ENCODE results near the gene CAMTA2. TPM values are rescaled to one million over a fixed set of nuclear protein-coding genes. Genes with fewer than 3 reads are reported as not detected.
A peak's percentile ranks its signal among the peaks of the same experiment; 100 is the strongest.

CAMTA2 gene
- total RNA-seq, 2 donors from 2014 or later, result 17.1 to 48.8 TPM

GRCh38 chr17:4998027-4998731 lies 10.7 kb upstream of the CAMTA2 start:
- Histone ChIP-seq H3K27ac (peak overlapping the region; percentile 72 to 93 (median 86)), H3K9me3 (no peaks in the 10 kb centered on the region), H3K27me3 (no peaks in the 10 kb centered on the region), H3K4me3 (peak overlapping the region; percentile 60 to 89), H3K4me1 (peaks cover 27% of the 10 kb centered on the region), H3K36me3 (replicated peaks in 1 of 2; ENCODE audit: insufficient read depth in 1 of 2, low read depth in 2 of 2) (peaks cover 3 to 13% of the 10 kb centered on the region in 2 donors)
- WGBS, 2 donors, result 0 to 1% methylated on average over 13 to 54 of the region's 55 CpGs
- ATAC-seq (no peak), DNase-seq (peak in 3 of 4 donors; percentile 59 to 64 (median 60))
- TF ChIP-seq, protein P1, sequence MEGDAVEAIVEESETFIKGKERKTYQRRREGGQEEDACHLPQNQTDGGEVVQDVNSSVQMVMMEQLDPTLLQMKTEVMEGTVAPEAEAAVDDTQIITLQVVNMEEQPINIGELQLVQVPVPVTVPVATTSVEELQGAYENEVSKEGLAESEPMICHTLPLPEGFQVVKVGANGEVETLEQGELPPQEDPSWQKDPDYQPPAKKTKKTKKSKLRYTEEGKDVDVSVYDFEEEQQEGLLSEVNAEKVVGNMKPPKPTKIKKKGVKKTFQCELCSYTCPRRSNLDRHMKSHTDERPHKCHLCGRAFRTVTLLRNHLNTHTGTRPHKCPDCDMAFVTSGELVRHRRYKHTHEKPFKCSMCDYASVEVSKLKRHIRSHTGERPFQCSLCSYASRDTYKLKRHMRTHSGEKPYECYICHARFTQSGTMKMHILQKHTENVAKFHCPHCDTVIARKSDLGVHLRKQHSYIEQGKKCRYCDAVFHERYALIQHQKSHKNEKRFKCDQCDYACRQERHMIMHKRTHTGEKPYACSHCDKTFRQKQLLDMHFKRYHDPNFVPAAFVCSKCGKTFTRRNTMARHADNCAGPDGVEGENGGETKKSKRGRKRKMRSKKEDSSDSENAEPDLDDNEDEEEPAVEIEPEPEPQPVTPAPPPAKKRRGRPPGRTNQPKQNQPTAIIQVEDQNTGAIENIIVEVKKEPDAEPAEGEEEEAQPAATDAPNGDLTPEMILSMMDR (IDR thresholded peaks at IDR 0.05), result no peak
- no peak for TF ChIP-seq POLR2A (IDR thresholded peaks at IDR 0.05)
- intact Hi-C loops (cut with DNase I), result no loop called here

DNA sequence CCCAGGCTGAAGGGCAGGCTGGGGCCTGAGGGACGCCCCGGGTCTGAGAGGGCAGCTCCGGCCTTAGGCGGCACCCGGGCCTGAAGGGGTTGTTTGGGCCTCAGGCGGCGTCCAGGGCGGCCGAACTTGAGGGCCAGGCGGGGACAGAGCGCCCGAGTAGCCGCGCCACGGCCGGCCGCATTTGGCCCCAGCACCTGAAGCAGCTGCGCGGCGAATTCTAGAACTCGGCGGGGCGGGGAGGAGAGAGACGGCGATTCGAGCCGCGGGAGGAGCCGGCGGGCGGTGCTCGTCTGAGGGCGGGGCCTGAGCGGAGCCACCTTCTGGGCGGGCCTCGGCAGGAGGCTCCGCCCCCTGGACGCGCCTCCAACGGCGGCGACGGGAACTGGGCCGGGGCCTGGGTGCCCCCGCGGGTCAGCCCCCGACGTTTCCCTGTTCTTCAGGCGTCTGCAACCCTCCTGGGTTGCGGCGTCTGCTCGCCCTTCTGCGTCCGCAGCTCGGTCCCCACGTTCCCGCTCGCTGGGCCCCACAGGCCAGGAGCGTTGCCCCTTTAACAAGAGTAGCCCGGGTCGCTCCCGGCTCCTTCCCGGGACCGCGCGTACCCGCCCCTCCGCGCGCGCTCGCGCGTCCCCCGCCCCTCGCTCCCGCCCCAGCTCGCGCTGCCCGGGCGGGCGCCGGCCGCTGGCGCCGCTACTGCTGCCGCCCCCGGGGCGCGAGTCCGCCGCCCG lies 10.0 kb upstream of the CAMTA2 start, which contains the start of the genes INCA1 and KIF1C:
INCA1 (minus strand) TSS at position 221 of the 725 bp plus-strand sequence. CDS start 3,085 bp downstream, outside the sequence.
KIF1C (plus strand) TSS at position 649 of the 725 bp plus-strand sequence. CDS start 2,297 bp downstream, outside the sequence.
- TF ChIP-seq, protein P1 (IDR thresholded peaks at IDR 0.05), result peak in 5 of 7 experiments; percentile 12 to 39 (median 39)
- peak; percentile 85 to 89 (median 87) for TF ChIP-seq POLR2A (IDR thresholded peaks at IDR 0.05)
- Histone ChIP-seq H3K4me3 (peak within 1 kb of the TSS; percentile 60 to 89), H3K4me1 (peaks cover 27% of the 10 kb centered on the region), H3K36me3 (replicated peaks in 1 of 2; ENCODE audit: insufficient read depth in 1 of 2, low read depth in 2 of 2) (peaks cover 3 to 9% of the 10 kb centered on the region in 2 donors), H3K27me3 (no peaks in the 10 kb centered on the region), H3K9me3 (no peaks in the 10 kb centered on the region), H3K27ac (peak within 1 kb of the TSS; percentile 72 to 93 (median 86))
- intact Hi-C loops (cut with DNase I), result no loop called here
- DNase-seq (peak; percentile 94 to 96 (median 95)), ATAC-seq (peak; percentile 94)
- WGBS, 2 donors, result 0 to 1% methylated on average over 5 to 75 of the region's 93 CpGs

GRCh38 chr17:4994081-4994595 lies 6.7 kb upstream of the CAMTA2 start:
- no peaks in the 10 kb centered on the region for H3K36me3 ChIP-seq (replicated peaks in 1 of 2; ENCODE audit: insufficient read depth in 1 of 2, low read depth in 2 of 2)
- H3K27ac ChIP-seq, result no peak overlapping the region
- H3K27me3 ChIP-seq, result no peaks in the 10 kb centered on the region
- H3K4me1 ChIP-seq, result peaks cover 10% of the 10 kb centered on the region
- intact Hi-C loops (cut with DNase I), result no loop called here
- DNase-seq, result no peak
- H3K4me3 ChIP-seq, result no peak overlapping the region
- no peak for TF ChIP-seq POLR2A (IDR thresholded peaks at IDR 0.05)
- TF ChIP-seq, protein P1 (IDR thresholded peaks at IDR 0.05), result no peak
- no peak for ATAC-seq
- WGBS, 2 donors, result 77 to 82% methylated on average over 6 of the region's 6 CpGs
- H3K9me3 ChIP-seq, result no peaks in the 10 kb centered on the region

GRCh38 chr17:4987767-4988567 lies 492 bp upstream of the CAMTA2 start:
- DNase-seq, result no peak
- Histone ChIP-seq H3K4me1 (peaks cover 23% of the 10 kb centered on the region), H3K36me3 (replicated peaks in 1 of 2; ENCODE audit: insufficient read depth in 1 of 2, low read depth in 2 of 2) (no peaks in the 10 kb centered on the region), H3K27me3 (no peaks in the 10 kb centered on the region), H3K9me3 (no peaks in the 10 kb centered on the region), H3K4me3 (peak overlapping the region; percentile 91 to 96), H3K27ac (peak overlapping the region; percentile 79 to 96 (median 88))
- TF ChIP-seq, protein P1 (IDR thresholded peaks at IDR 0.05), result no peak
- no peak for TF ChIP-seq POLR2A (IDR thresholded peaks at IDR 0.05)
- no peak for ATAC-seq
- intact Hi-C loops (cut with DNase I), result no loop called here
- WGBS, 2 donors, result 8 to 20% methylated on average over 17 to 30 of the region's 30 CpGs

All from body of pancreas (tissue), 4 donors.